Ishikawa (cell line): ENCODE data around the gene TRAPPC3.

Source experiments
- CEBPB ChIP-seq: IDR thresholded peaks from 2 replicates; pipeline ENCODE4 v1.6.1; 2012
- CREB1 ChIP-seq: IDR thresholded peaks from 2 replicates; pipeline ENCODE4 v1.6.1; 2012; ENCODE audit warnings: low read depth
- EGR1 ChIP-seq: IDR thresholded peaks from 2 replicates; pipeline ENCODE4 v1.6.1; 2012
- EP300 ChIP-seq: IDR thresholded peaks from 2 replicates; pipeline ENCODE4 v1.6.1; 2012; ENCODE audit warnings: borderline replicate concordance
- FOXM1 ChIP-seq: IDR thresholded peaks from 2 replicates; pipeline ENCODE4 v1.6.1; 2012; ENCODE audit warnings: low read depth, borderline replicate concordance
- NFIC ChIP-seq: IDR thresholded peaks from 2 replicates; pipeline ENCODE4 v1.6.1; 2012
- RAD21 ChIP-seq: IDR thresholded peaks from 2 replicates; pipeline ENCODE4 v1.6.1; 2012; ENCODE audit warnings: low read depth
- REST ChIP-seq: IDR thresholded peaks from 2 replicates; pipeline ENCODE4 v1.6.1; 2012; ENCODE audit warnings: low read depth, mild to moderate bottlenecking
- TAF1 ChIP-seq: IDR thresholded peaks from 2 replicates; pipeline ENCODE4 v1.6.1; 2012; ENCODE audit warnings: low read depth, mild to moderate bottlenecking
- TCF12 ChIP-seq: IDR thresholded peaks from 2 replicates; pipeline ENCODE4 v1.6.1; 2012; ENCODE audit warnings: low read depth
- TEAD4 ChIP-seq: IDR thresholded peaks from 2 replicates; pipeline ENCODE4 v1.6.1; 2012
- YY1 ChIP-seq: IDR thresholded peaks from 2 replicates; pipeline ENCODE4 v1.6.1; 2012; ENCODE audit warnings: low read depth
- ZBTB7A ChIP-seq: IDR thresholded peaks from 2 replicates; pipeline ENCODE4 v1.6.1; 2012; ENCODE audit warnings: low read depth
- TF ChIP-seq, protein P1 (sequence below): IDR thresholded peaks from 2 replicates; pipeline ENCODE4 v1.6.1; 2012
- TF ChIP-seq, protein P2 (sequence below): IDR thresholded peaks from 2 replicates; pipeline ENCODE4 v1.6.1; 2012

The TRAPPC3 gene

DNA sequence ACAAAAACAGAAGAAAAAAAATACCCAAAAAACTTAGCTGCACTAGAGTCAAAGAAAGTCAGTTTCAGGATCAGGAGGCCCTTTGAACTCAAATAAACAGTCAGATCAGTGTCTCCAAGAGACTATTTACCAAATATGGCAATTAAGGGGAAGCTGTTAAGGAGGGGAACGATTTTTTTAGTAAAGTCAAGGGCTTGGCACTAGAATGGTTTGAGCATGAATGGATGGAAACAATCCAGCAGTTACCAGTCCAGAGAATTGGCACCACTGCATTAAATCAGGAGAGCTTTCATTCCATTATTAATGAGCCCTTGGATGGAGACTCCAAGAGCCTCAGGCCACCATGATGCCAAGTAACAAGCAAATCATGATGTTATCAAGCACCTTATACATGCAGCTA lies 7.2 kb downstream of the TRAPPC3 start:
- no peak for TF ChIP-seq TCF12
- no peak for TF ChIP-seq NFIC
- no peak for TF ChIP-seq TEAD4
- TF ChIP-seq FOXM1: no peak
- TF ChIP-seq, protein P1, sequence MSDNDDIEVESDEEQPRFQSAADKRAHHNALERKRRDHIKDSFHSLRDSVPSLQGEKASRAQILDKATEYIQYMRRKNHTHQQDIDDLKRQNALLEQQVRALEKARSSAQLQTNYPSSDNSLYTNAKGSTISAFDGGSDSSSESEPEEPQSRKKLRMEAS: no peak
- no peak for TF ChIP-seq YY1
- no peak for TF ChIP-seq EP300
- TF ChIP-seq EGR1: no peak
- no peak for TF ChIP-seq CREB1
- no peak for TF ChIP-seq RAD21
- TF ChIP-seq CEBPB: no peak
- TF ChIP-seq, protein P2, sequence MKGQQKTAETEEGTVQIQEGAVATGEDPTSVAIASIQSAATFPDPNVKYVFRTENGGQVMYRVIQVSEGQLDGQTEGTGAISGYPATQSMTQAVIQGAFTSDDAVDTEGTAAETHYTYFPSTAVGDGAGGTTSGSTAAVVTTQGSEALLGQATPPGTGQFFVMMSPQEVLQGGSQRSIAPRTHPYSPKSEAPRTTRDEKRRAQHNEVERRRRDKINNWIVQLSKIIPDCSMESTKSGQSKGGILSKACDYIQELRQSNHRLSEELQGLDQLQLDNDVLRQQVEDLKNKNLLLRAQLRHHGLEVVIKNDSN: no peak
- no peak for TF ChIP-seq ZBTB7A
- TF ChIP-seq REST: no peak
- no peak for TF ChIP-seq TAF1

- TF ChIP-seq REST (no peak), TEAD4 (no peak), NFIC (no peak), EP300 (no peak), CREB1 (no peak), FOXM1 (no peak), TCF12 (no peak), ZBTB7A (no peak), TAF1 (no peak), CEBPB (no peak), RAD21 (no peak), EGR1 (no peak), YY1 (no peak)
- TF ChIP-seq, protein P1: no peak
- TF ChIP-seq, protein P2: no peak
These were observed 9.8 kb downstream of the TRAPPC3 start for GRCh38 chr1:36139521-36139920.

- no peak for TF ChIP-seq ZBTB7A
- TF ChIP-seq TCF12: no peak
- TF ChIP-seq, protein P1: no peak
These were observed 11.5 kb downstream of the TRAPPC3 start for GRCh38 chr1:36137776-36138175.

GRCh38 chr1:36137226-36137625 lies 12.1 kb downstream of the TRAPPC3 start:
- TF ChIP-seq FOXM1 (no peak), CREB1 (no peak), CEBPB (no peak), EP300 (no peak), NFIC (no peak), YY1 (no peak), ZBTB7A (no peak), TAF1 (no peak), TCF12 (no peak), RAD21 (no peak), EGR1 (no peak), TEAD4 (no peak), REST (no peak)
- TF ChIP-seq, protein P2: no peak
- TF ChIP-seq, protein P1: no peak
